Endometrial microvascular endothelial cells (primary cell): ENCODE results near the gene ARHGEF7. TPM values are rescaled to one million over a fixed set of nuclear protein-coding genes. Genes with fewer than 3 reads are reported as not detected.

Source experiments
- in situ Hi-C: cut with HindIII; loops from 2 replicates; pipeline ENCODE4 v1.10.0; 2017; ENCODE audit warnings: low sequenced_read_pairs, low pct_unique_long_range_greater_than_20kb; ENCODE audit errors: inconsistent ontology term
- total RNA-seq: library from RNA; depleted of rRNA; stranded (reverse); fragments of >200 nt; gene quantifications from one replicate; pipeline ENCODE4 v1.2.3, GENCODE V29; 2015; ENCODE audit errors: inconsistent ontology term

Gene ARHGEF7
- total RNA-seq, 1 donor from 2014 or later = 65.7 TPM

DNA sequence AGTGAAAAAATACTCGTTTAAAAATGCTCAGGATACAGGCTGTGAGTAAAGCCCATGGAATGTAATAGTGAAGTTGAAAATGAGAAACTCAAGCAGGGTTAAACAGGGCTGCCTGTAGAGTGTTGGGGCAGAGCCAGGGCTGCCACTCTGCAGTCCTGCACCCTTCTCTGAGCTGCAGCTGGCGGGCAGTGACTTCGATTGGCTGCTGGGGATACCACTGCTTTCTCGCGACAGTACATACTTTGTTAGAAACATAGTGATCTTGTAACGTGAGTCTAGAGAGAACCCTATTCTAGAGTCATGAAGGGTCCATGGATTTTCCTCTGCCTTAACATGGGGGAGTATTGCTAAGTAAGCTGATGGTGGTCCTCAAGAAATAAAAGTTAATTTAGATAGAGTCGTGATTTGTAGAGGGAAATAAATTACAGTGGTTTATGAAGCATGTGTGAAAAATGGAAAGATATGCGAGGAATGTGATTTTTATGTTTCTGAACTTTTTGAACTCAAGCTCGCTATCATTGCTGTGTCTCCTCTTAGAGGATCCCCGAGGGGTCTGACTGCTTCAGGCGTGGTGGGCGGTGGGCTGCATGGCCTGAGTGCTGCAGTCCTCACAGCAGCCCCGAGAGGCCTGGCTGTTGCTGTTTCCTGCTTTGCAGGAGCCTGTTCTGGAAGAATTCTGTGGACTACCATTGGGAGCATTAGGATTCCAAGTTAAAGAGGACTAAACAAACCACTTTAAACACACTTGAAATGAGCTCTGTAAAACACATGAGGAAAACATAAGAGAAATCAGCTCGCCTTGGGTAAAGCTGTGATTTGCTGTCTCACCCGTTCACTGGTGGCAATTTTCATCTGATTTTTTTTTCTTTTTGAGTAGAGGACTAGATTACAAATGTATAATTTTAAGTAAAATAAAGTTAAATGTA, 95.7 kb downstream of the ARHGEF7 start:
- in situ Hi-C loops = no loop called here

DNA sequence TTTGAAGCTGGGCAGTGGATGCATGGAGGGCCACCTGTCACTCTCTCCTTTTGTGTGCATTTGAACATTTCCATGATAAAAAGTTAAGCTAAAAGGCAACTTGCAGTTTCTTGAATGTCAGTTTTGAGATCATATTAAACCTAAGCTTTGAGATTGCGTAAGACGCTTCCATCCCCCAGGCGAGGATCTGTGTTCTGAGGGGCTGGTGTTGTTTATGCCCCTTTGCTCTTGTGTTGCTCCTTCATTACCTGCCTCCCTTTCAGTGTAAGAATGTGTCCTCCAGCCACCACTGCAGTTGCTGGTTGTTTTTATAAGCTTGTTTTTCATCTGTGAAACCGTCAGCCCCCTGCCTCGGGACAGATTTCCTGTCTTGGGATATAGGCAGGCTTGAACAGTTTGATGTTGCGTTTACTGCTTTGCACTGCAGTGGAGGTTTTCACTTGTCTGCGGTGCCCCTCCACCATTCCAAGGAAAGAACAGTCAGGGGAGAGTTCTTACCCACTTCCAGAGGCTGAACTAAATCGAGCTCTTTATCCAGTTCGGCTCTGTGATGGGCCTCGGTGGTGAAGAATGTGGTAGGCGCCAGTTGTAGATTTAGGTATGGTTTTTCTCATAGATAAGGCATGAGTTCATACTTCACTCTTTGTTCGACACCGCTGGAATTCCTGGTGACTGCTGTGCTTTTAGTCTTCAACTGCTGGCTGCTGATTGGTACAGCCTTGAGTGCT, 96.8 kb downstream of the ARHGEF7 start:
- in situ Hi-C loops = no loop called here

DNA sequence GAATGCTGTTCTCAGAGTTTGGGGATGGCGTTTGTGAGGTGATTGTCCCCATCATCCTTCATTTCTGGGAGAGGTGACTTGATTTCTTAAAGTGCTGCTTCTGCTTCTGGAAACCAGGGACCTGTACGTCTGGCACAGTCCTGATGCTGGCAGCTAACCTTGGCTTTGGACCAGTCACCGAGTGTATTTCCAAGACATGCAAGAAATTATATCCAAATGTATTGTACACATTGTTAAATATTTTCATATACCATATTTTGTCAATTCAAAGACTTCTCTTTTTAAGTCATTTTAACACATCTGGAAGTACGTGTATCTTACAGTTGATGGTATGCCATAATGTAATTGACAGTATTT, 97.4 kb downstream of the ARHGEF7 start:
- in situ Hi-C loops = no loop called here

DNA sequence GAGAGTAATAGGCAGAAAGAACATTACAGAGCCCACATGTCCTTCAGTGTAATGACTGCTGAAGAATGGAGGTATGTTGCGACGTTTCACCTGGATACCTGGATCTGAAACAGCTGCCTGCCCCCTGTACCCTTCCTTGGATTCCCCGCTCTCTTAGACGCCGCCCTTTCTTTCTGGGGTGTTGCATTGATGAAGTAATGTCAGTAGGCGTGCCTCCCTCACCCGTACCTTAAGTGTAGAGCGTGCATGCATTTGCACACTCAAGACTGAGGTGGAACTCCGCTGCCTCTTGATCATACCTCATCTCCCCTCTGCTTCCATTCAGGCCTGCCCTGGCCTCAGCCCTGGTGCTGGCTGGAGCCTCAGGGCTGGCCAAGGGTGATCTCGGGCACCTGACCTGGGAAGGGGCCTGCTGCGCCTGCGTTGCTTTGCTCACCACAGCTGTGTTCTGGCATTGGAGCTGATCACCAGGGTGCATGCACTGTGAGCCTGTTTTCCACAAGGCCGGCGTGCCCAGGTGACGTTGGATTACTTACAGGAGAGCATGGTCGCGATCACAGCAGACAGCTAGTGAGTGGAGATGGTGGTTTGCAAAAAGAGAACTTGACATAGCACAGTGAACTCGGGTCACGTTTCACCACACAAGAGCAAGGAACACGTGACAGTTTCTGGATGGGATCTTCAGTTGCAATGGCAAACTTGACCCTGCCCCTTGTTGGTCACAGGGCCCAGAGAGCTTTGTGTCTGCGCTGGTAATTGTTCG, 99.0 kb downstream of the ARHGEF7 start:
- in situ Hi-C loops = no loop called here

DNA sequence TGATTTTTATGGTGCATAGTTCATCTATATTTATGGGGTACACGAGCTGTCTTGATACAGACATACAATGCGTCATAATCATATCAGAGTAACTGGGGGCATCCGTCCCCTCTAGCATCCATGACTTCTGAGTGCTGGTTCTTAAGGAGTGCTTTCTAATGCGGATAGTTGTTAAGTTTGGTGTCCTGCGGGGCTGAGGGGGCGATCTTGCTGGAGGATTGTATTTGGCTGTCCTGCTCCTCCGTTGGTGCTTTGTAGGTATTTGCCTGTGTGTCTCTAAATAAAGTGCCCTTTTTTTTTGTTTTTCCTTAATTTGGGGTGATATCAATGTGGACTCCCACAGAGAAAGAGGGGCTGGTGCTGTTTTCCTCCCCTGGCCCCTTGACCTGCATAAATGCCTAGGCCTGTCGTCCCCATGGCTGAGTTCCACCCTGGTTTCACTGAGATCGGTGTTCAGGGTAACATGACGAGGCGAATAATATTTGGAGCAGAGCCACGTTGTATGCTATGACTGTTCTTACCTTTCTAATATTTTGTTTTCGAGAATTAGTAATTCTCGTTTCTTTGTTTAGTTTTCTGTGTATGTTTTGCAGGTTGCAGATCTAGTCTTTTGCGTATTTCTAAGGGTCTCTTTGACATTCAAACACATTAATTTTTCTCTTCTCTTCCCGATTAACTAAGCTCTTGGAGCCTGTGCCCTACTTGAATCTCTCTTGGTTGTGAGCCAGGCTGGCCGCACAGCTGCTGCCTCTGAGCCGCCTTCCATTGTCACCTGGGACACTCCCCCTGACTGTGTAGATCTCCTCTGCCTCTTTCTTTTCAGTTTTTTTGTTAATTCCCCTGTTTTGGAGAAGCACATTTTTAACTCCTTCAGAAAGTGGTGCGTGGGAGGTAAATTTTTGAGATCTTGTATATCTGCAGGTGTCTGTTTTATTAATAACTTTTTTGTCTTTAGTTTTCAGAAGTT, 100.3 kb downstream of the ARHGEF7 start:
- in situ Hi-C loops = no loop called here

DNA sequence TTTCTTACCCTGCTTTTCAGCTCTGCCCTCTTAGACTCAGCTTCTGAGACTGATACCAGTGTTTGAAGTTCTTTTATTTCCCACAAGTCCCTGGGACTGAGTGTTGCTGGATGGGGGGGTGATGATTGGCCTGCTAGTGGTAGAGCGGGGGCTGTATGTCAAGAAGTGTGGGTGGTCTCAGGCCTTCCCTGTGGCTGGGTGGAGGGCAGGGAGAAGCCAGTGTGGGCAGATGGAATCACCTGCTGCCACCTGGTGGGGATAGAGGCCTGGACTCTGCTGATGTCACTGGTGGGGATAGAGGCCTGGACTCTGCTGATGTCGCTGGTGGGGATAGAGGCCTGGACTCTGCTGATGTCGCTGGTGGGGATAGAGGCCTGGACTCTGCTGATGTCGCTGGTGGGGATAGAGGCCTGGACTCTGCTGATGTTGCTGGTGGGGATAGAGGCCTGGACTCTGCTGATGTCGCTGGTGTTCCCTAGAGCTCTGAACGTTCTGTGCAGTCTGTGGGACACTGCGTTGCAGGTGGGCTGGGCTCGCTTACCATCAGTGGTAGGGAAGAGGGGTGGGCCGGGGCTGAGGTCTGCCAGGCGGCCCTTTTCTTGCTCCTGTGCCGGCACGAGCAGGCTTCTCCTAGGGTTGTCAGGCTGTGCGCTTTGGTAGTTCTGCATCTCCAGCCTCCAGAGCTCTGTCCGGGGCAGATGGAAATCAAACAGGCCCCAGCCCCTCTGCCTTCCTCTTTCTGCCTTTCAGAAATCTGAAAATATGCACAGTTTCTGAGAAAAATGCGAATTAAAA, 101.3 kb downstream of the ARHGEF7 start:
- in situ Hi-C loops = no loop called here

DNA sequence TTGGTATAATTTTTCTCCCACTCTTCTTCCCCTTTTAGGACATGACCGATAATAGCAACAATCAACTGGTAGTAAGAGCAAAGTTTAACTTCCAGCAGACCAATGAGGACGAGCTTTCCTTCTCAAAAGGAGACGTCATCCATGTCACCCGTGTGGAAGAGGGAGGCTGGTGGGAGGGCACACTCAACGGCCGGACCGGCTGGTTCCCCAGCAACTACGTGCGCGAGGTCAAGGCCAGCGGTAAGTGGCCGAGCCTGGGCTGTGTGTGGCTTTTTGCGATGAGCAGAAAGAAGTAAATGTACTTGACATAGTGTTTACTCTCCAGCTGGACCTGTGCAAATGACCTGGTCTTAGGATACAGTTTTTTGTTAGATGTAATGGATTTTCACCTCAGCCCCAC, 102.5 kb downstream of the ARHGEF7 start:
- in situ Hi-C loops = no loop called here

DNA sequence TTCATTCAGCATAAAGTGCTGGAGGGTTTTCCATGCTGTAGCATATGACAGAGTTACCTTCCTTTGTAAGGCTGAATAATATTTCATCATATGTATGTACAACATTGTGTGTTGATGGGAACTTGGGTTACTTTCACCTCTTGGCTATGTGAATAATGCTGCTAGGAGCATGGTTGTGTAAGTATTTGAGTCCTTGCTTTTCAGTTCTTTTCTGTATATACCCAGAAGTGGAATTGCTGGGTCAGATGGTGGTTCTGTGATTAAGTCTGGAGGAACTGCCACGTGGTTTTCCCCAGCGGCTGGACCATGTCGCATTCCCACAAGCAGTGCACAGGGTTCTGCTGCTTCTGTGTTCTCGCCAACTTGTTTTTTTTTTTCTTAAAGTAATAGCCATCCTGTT, 104.2 kb downstream of the ARHGEF7 start:
- in situ Hi-C loops = no loop called here

DNA sequence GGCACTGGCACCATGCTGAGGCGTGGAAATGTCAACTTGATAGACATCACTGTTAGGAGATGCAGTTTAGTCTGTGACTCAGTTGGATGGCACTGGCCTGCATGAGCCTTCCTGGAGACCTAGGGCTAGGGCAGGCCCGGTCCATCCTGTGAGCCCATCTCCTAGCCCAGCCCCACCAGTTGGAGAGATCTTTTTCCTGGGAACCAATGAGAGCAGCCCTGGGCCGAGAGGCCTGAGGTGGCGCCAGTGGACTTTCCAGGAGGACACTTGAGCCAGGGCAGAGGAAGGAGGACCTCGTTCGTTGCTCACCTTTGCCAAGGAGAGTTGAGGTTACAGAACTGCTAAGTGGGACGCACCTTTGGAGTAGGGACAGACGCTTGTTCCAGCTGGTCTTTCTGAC, 104.8 kb downstream of the ARHGEF7 start:
- in situ Hi-C loops = no loop called here

DNA sequence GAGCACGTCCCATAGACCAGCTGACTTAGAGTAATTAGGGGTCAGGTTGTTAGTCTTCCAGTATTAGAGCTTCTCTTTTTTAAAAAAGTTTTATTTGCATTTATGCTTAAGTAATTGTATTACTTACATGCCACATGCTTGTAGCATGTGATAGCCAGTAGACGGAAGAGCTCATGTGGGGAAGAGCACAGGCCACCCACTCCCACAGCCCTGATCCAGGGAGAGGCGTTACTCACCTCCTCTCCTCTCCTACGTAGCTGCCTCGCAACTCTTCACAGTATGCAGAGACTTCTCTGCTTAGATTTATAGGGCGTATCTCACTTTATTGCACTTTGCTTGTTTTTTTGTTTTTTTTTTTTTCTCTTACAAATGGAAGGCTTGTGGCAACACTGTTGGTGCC, 110.1 kb downstream of the ARHGEF7 start:
- in situ Hi-C loops = no loop called here

DNA sequence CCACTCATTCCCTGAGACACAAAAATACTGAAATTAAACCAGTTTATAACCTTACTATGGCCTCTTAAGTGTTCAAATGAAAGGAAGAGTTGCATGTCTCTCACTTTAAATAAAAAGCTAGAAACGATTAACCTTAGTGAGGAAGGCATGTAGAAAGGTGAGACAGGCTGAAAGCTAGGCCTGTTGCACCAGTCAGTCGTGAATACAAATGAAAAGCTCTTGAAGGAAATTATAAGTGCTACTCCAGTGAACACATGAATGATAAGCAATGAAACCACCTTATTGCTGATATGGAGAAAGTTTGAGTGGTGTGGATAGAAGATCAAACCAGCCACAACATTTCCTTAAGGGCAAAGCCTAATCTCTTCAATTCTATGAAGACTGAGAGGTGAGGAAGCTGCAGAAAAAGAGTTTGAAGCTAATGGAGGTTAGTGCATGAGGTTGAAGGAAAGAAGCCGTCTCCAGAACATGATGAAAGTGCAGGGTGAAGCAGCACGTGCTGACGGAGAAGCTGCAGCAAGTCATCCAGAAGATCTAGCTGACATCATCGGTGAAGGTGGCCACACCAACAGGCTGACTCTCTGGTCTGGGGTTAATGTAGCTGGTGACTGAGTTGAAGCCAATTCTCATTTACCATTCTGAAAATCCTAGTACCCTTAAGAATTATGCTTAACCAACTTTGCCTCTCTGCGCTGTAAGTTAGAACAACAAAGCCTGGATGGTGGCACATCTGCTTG, 110.9 kb downstream of the ARHGEF7 start:
- in situ Hi-C loops = no loop called here

DNA sequence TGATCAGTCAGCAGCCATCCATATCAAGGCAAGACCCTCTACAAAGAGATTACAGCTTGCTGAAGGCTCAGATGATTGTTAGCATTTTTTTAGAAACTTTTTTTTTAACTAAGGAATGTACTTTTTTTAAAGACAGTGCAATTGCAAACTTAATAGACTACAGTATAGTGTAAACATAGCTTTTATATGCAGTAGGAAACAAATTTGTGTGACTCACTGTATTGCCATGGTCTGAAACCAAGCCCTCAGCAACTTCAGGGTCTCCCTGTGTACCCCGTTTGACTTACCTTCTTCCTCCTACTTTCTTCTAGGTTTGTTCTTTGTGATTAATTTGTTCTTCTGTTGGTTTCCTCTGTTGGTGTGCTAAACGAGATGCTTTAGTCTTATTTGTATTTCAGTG, 112.3 kb downstream of the ARHGEF7 start:
- in situ Hi-C loops = no loop called here

DNA sequence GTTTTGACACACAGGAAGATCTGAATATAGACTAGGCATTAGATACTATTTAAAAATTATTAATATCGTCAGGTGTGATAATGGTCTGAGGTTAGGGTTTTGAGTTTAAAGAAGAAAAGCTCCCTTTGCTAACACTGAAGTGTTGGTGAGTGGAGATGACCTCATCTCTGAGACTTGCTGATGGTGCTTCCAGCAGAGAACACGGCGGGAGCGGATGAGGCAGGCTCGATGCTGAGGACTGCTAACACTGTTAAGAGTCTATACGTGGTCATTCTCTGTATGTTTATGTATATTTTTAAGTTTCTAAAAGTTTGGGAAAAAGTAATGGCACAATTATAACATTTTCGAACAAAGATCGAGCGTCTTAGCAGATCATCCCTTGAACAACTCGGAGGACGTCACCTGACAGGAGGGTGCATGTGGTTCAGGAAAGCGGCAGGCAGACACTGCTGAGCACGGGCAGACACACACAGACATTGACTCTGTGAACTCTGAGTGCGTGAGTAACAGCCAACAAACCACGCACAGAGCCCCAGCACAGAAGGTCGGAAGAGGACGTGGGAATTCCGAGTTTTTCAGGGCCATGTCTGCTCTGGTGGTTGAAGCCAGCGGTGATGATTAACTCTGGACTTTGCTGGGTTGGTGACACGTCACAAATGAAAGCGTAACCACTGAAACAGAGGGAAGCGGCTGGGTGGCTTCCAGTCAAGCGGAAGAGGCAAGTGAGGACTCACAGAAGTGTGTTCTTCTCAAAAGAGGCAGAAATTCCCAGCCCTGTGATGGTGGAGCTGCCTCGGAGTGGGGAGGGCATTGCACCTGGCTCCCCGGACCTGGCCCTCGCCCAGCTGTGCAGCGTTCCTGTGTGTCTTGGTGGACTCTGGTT, 113.4 kb downstream of the ARHGEF7 start:
- in situ Hi-C loops = no loop called here

DNA sequence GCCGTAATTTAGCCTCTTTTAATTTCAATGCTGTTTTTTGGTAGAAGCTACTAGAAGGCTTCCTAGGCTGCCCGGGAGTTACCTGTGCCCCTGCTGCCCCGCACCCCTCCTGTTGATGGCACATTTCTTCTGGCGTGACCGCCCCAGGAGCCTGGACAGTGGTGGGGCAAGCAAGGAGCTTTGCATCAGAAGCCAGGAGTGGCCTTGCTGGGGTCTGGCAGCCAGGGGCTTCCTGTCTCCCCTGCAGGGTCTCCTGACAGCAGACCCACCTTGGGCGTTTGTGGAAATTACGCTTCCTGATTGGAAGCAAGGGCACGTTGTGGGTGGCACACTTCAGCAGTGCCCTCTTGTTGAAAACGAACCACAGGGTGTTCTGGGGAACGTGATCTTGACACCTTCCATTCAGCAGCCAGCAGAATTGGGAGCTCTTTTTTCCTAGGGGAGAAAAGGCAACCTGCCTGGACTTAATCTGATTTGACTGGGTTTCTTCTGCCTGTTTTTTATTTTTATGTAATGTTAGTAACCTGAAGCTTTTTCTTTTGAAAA, 115.3 kb downstream of the ARHGEF7 start:
- in situ Hi-C loops = no loop called here

DNA sequence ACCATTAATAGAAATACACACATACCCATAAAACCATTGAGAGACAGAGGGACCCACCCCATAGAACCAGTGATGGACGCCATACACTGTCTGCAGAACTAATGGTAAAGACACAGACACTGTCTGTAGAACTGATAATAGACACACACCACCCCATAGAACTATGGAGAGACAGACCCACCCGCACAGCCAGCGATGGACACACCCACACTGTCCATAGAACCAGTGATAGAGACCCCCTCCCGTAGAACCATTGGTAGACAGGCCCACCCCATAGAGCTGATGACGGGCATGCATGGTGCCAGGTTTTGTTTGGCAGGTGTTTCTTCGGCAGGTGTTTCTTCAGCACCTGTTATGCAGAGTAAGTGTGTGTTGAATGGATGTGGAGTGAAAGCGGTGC, 117.1 kb downstream of the ARHGEF7 start:
- in situ Hi-C loops = no loop called here

DNA sequence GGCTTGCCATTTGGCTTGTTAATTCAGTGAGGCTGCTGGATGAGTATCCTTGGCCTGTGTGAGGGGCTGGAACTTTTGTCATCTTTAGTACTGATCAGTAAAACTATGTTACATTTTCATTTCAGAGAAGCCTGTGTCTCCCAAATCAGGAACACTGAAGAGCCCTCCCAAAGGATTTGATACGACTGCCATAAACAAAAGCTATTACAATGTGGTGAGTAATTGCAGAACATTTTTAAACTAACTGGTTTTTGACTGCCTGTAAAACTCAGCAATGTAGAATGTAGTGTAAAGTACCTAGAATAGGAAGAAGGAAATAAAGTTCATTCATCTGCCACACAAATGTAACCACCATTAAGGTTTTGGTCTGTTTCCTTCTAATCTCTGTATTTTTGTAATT, 118.0 kb downstream of the ARHGEF7 start:
- in situ Hi-C loops = no loop called here
